Measurements from ENCODE around the gene PITPNC1.
"Not testable (repeated sequence)": the region's sequence is repeated elsewhere in the genome, so short reads cannot be mapped to it uniquely, and the experiment has no call there.

The PITPNC1 gene

DNA sequence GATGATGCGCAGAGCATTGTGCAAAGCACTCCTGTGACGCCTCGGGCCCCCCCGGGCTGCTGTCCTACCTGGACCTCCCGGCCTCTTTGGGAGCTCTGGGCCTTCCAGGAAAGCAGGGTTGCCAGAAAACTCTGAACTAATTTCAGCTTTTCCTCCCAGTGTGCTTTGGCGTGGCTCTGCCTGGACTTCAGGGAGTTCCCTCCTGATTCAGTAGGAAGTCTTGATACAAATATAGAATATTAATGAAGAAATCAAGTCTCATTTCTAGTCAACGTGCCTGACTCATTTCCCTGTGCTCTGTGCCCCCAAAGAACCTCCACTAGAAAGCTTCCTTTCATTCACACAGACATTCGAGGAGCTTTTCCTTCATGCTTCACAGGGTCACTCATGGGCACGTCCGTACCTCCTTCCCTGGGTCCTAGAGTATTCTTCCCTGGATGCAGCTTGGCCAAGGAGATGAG lies 256.7 kb downstream of the PITPNC1 start:
- DNase-seq, result no peak

DNA sequence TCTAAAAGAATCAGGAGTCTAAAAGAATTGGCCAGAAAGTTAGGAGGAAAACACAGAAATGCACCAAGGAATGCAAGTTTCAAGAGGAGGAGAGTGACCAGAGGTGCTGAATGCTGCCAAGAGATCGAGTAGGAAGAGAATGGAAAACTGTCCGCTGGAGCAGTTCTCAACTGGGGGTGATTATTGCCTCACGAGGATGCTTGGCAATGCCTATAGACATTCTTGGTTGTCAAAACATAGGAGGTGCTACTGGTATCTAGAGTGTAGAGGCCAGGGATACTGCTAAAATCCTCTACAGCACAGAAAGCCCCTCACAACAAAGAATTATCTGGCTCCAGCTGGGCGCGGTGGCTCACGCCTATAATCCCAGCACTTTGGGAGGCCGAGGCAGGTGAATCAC lies 258.6 kb downstream of the PITPNC1 start:
- DNase-seq, result no peak

DNA sequence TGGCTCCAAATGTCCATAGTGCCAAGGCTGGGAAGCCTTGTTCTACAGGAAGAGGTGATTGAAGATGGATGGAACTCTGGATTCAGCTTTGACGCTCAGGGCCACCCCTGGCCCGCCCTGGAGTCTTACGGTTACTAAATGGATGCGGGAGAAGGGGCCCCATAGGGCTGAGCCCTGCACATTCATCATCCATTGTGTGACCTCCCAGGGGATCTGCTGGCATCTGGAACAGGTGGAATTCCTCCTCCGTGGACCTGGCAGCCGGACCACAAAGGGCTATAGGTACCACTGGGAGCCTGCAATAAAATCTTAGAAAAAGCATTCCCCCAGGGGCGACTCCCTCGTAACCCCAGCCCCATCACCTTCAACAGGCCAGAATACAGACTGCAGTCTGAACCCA lies 259.2 kb downstream of the PITPNC1 start:
- DNase-seq, result no peak

DNA sequence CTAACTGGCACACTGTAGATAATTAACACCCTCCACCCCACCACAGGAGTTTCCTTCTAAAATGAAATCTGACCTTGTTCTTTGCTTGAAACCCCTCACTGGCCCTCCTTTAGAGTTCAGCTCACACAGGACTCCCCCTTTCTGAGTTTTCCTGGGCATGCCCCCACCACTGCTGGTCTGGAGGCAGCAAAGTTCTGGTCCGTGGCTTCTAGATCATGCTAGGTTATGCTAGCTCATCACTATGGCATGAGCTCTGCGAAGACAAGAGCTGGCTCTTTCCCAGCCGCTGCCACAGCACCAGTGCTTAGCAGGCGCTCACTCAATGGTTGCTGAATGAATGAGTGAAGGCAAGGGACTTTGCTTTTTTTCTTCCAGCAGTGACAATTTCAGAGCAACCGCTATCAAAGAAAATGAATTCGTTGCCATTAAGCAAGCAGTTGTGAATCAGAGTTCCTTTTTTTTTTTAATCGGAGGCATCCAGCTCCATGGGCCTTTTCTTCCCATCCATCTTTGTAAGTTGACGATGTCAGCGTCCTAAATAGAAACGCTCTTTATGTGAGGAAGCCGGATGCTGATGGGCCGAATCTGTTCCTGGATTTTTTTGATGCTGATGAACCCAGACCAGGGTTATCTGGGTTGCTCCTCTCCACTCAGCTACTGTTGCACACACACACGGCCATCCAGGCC lies 259.9 kb downstream of the PITPNC1 start:
- no peak for DNase-seq

DNA sequence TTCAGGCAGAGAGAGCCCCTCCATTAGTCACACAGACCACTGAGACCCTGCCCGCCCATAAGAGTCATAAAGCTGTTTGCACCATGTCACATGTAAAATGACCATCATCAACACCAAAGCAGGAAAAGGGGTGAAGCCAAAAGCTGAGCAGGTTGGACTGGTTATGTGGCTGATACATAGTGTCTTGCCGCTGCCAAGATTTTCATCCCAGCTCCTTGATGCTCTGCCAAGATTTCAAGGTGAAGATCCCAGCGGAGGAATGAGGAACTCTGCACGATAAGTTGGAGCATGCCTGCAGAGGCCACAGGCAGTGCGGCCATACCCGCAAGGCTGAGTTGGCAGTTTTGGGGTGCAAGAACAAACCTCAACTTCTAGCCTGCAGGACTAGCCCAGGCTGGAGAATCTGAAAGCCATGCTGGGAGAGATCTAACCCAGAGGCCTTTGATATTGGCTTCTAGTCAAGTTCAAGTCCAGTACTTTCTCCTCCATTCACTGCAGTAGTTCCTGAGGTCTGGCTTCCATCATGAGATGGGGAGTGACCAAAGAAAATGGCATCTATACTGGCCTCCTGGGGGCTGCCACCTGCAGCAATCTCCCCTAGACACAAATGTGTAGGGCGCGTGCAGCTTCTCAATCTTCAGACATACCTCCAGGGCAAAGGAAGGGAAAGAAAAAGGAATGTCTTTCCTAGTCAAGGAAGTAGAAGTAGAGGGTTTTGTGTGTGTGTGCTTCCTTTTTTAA lies 261.0 kb downstream of the PITPNC1 start:
- DNase-seq, result no peak

DNA sequence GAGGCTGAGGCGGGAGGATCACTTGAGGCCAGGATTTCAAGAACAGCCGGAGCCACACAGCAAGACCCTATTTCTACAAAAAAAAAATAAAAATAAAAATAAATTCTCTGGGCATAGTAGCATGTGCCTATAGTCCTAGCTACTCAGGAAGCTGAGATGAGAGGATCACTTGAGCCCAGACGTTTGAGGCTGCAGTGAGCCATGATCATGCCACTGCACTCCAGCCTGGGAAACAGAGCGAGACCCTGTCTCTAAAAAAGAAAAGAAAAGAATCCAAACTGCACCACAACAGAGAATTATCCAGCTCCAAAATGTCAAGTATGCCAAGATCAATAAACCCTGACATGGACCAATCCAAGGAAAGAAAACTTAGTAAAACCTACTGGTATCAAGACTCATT lies 261.8 kb downstream of the PITPNC1 start:
- no peak for DNase-seq

DNA sequence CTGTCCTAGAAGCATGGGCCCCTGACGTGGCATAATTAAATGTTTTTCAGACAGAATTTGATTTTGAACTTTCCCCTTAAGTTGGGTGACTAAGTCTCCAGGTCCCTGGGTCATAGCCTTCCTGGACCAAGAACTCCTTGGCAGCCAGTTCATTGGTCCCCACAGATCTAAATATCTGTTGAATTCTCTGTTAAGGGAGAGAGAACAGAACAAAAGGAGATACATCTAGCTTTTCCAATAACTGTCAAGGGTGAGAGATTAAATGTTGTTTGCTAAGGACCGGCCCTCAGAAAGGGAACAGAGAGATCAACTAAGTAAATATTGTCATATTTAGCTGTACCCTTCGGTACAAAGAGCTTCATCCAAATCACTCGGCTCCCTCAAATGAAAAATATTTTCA lies 262.5 kb downstream of the PITPNC1 start:
- no peak for DNase-seq

DNA sequence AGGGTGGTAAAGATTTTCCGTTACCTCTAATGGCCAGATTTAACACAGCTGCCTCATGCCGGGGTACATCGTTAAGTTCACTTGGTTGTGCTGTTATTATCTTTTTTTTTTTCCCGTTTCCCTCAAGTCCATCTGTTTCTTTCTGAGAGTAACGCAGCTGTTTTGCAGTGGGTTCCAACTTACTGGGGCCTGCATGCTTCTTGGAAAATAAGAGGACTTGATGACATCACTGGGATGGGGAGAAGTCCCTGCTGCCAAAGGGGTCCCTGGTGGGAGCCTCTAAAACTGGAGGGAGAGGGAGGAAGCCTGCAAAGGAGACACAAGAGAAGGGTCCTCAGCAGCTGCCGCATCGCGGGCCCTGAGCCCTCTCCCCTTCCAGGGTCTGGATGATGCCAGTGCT lies 262.9 kb downstream of the PITPNC1 start:
- no peak for DNase-seq

DNA sequence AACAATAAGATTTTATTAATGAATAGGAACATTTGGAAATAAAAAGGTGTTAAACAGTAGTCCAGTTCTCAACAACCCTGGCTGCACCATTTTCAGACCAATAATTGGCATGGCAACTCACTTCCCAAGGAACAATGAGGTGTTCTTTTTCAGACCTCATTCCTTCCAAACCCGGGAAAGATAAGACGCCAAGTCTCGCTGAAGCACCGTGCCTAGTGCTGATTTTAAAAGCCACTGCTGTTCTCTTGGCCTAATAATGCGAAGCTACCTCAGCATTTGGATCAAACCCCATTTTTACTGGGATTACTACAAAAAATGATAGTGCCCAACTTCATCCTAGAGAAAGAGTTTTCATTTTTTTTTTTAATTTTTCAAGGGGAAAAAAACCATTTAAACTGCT lies 265.4 kb downstream of the PITPNC1 start:
- DNase-seq, result peak; percentile 25

DNA sequence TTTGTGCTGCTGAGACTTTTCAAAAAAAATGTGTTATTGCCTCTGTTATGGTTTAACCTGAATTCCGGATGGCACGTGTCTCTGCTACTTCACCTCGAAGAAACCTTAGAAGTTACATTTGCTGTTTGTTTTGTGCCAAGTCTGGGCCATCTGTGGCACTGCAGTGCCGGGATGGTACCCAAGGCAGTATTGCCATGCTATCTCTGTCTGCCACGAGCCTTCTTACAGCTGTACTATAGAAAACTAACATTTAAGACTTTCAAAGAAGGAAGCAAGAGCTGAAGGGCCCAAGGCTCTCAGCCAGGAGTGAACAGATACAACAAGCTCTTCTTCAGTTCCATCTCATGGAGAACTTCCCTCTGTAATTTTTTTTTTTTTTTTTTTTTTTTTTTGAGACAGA lies 267.0 kb downstream of the PITPNC1 start:
- no peak for DNase-seq

DNA sequence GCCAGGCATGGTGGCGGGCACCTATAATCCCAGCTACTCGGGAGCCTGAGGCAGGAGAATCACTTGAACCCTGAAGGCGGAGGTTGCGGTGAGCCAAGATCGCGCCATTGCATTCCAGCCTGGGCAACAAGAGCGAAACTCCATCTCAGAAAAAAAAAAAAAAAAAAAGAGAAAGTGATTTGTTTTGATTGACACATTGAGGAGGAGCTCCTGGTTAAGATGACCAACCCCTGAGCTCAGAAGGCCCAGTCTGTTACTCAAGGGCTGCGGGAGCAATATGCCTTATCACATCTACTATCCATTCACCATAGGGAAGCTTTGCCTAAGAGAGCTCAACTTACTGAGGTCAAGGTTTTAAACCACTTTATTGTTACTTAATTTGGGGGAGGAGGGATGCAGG lies 268.1 kb downstream of the PITPNC1 start:
- DNase-seq, result not testable (repeated sequence)

DNA sequence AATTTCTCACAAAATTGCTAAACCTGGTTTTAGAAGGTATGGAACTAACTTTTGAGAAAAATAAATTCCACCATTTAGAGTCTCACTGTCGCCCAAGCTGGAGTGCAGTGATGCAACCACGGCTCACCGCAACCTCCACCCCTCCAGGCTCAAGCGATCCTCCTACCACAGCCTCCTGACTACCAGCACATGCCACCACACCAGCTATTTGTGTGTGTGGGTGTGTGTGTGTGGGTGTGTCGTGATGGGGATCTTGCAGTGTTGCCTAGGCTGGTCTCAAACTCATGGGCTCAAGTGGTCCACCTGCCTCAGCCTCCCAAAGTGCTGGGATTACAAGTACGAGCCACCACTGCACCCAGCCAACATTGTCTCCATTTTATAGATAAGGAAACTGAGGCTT lies 269.4 kb downstream of the PITPNC1 start:
- DNase-seq, result no peak

DNA sequence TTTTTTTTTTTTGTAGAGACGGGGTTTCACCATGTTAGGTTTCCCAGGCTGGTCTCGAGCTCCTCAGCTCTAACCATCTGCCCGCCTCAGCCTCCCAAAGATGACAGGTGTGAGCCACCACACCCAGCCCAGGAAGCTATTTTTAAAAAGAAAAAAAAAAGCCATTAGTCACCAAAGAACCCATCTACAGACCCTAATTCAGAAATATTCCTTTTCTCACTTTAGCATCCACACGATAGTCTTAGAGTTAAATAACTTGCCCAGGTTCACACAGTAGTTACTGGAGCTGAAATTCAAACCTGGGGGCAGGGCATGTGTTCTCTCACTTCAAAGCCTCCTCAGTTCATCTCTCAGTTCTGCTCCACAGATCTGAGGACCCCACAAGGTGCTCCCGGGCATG lies 270.4 kb downstream of the PITPNC1 start:
- DNase-seq, result no peak

DNA sequence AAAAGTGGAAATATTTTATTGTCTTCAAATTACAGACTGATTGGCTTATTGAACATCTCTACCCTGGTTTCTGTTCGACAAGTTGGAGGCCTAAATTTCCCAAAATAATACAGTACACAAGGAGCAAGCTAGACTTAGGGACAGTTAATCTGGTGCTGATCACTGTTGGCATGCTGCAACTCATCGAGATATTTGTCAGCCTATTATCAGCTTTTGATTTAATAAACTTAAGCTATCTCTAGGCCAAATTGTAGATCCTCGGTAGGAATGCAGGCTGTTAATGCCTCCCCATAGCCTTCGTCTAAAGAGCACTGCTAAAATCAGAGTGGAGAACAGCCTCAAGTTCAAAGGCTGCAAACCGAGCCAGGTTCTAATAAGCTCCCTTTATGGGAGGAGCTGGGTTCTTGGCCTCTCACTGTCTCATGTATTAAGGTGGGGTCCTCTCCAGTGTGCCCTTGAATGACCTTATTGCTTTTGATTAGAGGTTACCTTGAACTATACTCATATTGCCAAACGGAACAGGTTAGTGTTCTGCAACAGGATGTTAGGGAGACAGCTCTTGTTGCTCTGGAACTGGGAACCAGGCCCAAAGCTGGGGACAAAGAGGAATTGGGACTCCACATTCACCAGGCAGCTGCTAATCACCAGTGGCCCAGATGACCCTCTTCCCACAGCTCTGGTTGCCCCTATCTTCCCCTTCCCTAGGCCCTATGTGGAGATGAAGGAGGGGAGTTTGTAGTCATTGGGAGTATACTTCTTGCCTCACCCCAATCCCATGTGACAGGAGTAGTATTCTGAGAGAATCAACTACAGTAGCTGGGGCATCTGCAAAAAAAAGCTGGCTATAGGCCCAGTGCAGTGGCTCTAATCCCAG lies 271.2 kb downstream of the PITPNC1 start:
- DNase-seq, result no peak

DNA sequence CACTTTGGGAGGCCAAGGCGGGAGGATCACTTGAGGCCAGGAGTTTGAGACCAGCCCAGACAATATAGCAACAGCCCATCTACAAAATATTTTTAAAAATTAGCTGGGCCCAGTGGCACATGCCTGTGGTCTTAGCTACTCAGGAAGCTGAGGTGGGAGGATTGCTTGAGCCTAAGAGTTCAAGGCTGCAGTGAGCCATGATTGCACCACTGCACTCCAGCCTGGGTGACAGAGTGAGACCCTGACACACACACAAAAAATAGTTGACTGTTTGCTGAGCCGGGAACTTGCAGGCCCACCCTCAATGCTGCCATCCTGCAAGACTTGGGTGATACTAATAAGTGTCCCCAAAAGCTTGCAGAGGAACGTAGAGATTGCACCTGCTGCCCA lies 271.8 kb downstream of the PITPNC1 start:
- not testable (repeated sequence) for DNase-seq

DNA sequence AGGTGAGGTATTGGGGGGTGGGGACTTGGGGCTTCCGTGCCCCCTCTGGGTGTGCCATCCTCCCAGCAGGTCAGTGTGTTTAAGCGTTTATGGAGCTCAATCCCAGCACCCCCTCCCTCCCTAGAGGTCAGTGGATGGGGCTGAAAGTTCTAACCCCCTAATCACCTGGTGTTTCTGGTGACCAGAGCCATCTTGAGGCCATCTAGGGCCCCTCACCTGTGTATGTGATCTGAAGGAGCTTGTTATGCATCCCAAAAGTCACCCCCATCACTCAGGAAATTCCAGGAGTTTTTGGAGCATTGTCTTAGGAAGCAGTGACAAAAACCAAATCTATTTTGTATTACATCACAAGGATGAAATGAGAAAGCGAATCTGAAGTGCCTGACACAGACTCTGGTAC lies 272.8 kb downstream of the PITPNC1 start:
- no peak for DNase-seq

DNA sequence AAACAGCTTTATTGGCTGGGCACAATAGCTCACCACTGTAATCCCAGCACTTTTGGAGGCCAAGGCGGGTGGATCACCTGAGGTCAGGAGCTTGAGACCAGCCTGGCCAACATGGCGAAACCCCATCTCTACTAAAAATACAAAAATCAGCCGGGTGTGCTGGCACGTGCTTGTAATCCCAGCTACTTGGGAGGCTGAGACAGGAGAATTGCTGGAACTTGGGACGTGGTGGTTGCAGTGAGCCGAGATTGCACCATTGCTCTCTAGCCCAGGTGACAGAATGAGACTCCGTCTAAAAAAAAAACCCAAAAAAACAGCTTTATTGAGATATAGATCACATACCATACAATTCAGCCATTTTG lies 274.1 kb downstream of the PITPNC1 start:
- DNase-seq, result not testable (repeated sequence)

DNA sequence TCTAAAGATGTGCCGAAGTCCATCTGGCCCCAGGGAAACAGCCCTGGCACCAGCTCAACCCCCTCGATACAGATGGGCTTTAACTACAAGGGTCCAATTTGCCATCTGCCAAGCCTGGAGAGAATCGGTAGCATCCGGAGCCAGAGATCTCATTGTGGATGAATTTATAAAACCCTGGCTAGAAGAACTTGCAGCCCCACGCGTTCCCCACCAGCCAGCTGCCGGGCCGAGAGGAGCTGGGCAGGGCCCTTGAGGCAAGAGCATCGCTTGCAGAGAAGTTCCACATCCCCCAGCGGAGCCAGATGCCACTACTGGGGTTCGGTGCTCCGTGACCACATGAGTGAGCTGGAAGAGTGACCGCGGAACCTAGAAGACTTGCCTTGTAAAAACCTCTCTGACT lies 275.4 kb downstream of the PITPNC1 start:
- no peak for DNase-seq

DNA sequence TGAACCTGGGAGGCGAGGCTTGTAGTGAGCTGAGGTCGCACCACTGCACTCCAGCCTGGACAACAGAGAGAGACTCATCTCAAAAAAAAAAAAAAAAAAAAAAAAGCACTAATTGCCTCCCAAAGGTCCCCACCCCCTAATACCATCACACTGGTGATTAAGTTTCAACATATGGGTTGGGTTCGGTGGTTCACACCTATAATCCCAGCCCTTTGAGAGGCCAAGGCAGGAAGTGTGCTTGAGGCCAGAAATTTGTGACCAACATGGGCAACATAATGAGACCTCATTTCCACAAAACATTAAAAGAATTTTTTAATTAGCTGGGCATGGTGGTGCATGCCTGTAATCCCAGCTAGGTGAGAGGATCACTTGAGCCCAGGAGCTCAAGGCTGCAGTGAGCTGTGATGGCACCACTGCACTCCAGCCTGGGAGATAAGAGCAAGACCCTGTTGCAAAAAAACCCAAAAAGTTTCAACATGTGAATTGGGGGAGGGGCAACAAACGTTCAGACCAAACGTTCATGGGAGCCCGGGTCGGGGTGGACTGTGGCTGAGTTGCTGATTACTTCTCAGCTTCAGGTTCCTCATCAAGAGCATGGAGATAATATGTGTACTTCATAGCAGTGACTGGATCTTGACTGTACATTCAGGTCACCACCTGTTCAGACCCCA lies 278.5 kb downstream of the PITPNC1 start:
- DNase-seq, result no peak

DNA sequence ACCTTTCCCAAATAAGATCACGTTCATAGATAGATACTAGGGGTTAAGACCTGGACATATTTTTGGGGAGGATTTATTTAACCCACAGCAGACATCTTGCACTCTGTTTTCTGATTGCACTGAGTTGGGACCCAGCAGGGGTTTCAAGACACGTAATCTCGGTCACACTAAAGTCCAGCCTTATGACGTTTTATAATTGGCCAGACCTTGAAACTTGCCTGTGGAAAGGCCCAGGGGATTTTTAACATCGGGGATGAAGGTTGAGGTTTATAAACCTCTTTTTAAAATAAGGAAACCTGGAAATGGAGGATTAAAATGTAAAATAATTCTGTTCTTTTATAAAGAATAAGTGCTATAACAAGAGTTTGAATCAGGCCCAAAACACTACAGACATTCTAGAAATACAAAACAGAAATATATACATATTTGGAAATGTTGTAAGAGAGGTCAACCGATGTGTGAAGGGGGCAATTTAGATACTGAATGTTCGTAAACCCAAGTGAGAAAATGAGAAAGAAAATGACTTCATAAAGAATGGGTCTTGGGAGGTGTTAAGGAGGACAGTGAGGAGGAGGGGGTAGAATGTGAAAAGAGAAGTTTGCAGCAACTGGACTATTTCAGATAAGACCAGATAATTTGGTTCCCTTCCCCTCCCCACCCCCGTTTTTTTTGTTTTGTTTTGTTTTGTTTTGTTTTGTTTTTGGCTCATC lies 279.6 kb downstream of the PITPNC1 start:
- no peak for DNase-seq

DNA sequence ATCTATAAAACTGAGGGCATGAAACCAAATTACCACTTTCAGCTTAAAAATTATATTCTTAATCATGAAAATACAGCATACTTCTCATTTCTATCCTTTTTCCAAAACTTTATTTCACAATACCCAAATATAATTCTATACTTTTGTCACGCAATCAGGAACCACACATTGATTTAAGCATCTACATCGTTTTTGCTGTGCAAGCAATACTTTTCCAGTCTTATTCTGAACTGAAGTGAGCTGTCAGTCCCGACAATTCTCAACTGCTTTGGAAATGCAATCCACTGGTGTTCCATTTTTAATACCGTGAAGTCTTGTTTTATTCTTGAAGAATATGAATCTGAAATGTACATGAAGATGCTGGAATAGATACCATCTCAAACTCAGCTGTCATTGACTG lies 280.5 kb downstream of the PITPNC1 start:
- no peak for DNase-seq

DNA sequence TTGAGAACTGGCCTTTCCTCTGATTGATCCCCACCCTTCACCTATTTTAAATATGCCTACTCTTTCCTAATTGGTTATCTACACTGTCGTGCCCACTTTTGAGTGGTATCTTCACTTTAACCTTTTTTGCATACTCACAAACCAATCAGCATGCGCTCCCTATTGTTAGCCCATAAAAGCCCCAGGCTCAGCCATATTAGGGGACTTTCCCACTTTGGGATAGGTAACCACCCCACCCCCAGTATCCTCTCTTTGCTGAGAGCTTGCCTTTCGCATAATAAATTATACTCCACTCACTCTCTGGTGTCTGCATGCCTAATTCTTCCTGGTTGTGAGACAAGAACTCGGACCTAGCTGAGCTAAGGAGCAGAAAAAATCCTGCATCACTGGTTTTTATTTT lies 281.2 kb downstream of the PITPNC1 start:
- no peak for DNase-seq

DNA sequence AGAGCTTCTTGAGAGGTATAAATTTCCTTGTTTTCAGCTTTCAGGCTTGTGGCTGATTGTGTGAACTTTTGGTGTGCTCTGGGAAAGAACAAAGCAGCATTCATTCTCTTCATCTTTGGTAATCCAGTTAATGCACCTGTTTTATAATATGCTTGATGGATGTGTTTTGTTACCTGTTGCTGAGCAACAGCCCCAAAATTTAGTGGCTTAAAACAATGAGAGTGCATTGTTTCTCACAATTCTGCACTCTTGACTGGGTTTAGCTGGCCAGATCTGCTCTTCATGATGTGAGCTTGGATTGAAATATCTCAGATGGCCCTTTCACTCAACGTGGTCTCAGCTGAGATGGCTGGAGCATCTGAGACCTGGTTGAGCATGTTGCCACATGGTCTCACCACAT lies 281.9 kb downstream of the PITPNC1 start:
- DNase-seq, result no peak
